SK-N-MC (cell line): Measurements from ENCODE around the gene FREM1.

Experiments
- EZH2 ChIP-seq: fragments of 200-600 bp; sonication (generic); IDR thresholded peaks from one replicate; pipeline ENCODE4 v1.6.1; 2017; ENCODE audit warnings: antibody characterized with exemption
- POLR2AphosphoS5 ChIP-seq: IDR thresholded peaks from 2 replicates; pipeline ENCODE4 v1.6.1; 2012; ENCODE audit warnings: mild to moderate bottlenecking, low read depth, low read length, borderline replicate concordance

DNA sequence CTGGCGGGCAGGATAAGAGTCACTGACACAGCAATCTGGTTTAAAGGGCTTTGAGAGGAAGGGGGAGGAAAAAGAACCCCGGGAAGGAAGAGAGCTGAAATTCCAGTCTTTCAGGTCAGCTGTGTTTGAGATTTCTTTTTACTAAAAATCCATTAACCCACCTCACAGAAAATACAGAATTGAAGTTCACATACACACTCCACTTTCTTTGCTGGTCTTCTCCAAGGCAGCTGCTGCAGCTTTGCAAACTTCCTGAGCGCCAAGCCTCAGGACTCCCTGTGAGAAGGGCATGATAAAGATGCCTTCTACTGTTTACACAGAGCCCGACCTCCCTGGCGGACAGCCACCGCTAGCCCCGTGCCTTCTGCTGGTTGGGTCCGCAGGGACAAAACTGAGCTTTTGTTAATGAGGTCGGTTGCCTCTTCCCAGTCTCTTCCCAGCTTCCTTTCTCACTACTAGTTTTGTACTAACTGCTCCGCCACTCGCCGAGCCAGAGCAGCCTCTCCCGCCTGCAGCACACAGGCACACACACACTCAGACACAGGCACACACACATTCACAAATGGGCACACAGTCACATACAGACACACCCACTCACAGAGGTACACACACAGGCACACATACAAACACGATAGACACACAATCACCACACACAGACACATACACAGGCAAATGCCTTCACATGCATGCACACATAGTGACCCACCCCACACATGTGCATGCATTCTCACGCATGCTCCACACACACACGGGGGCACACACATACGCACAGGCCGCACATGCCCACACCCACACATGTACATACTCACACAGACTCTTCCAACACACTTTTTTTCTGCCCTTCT, at the start of gene FREM1:
- no peak for TF ChIP-seq POLR2AphosphoS5
- TF ChIP-seq EZH2: no peak
